Gastroesophageal sphincter (tissue), 3 donors: Measurements from ENCODE around the gene TBCEL.

ENCODE experiments used
- EP300 ChIP-seq: sonication (generic); formaldehyde crosslinking; IDR thresholded peaks from one replicate; pipeline ENCODE4 v1.6.1; 2017; ENCODE audit warnings: antibody characterized with exemption, mild to moderate bottlenecking
- POLR2A ChIP-seq, 2 donors: fragments of 450-650 bp; IDR thresholded peaks; one replicate each; pipeline ENCODE4 v1.6.1; 2017; ENCODE audit warnings: antibody characterized with exemption in 2 of 2, mild to moderate bottlenecking in 2 of 2, moderate library complexity in 1 of 2
- POLR2AphosphoS5 ChIP-seq: sonication (generic); formaldehyde crosslinking; IDR thresholded peaks from one replicate; pipeline ENCODE4 v1.6.1; 2017; ENCODE audit warnings: antibody characterized with exemption
- TF ChIP-seq, protein P1 (sequence below), 4 experiments: fragments of 200-600 bp in 2 of 4; fragments of 450-650 bp in 2 of 4; sonication (generic) in 1 of 4; IDR thresholded peaks; one replicate each; pipeline ENCODE4 v1.5.1; 2017 to 2019; ENCODE audit warnings: antibody characterized with exemption in 4 of 4, mild to moderate bottlenecking in 2 of 4, moderate library complexity in 2 of 4

GRCh38 chr11:121040614-121041002 is 16.7 kb downstream of the TBCEL start:
- TF ChIP-seq POLR2A (IDR thresholded peaks at IDR 0.05), result no peak
- TF ChIP-seq, protein P1, sequence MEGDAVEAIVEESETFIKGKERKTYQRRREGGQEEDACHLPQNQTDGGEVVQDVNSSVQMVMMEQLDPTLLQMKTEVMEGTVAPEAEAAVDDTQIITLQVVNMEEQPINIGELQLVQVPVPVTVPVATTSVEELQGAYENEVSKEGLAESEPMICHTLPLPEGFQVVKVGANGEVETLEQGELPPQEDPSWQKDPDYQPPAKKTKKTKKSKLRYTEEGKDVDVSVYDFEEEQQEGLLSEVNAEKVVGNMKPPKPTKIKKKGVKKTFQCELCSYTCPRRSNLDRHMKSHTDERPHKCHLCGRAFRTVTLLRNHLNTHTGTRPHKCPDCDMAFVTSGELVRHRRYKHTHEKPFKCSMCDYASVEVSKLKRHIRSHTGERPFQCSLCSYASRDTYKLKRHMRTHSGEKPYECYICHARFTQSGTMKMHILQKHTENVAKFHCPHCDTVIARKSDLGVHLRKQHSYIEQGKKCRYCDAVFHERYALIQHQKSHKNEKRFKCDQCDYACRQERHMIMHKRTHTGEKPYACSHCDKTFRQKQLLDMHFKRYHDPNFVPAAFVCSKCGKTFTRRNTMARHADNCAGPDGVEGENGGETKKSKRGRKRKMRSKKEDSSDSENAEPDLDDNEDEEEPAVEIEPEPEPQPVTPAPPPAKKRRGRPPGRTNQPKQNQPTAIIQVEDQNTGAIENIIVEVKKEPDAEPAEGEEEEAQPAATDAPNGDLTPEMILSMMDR (IDR thresholded peaks at IDR 0.05), result no peak
- TF ChIP-seq POLR2AphosphoS5, result no peak
- no peak for TF ChIP-seq EP300
